Hepatocyte (in vitro differentiated cells): ENCODE measurements around the gene ORM2. TPM values are rescaled to one million over a fixed set of nuclear protein-coding genes. Genes with fewer than 3 reads are reported as not detected.

ENCODE experiments used
- DNase-seq: peaks from one replicate; pipeline ENCODE4 v3.0.0-alpha.2; 2016; ENCODE audit warnings: low spot score
- H2AFZ ChIP-seq: fragments of 200-600 bp; sonication (generic); 2 replicates; pipeline ENCODE4 v1.6.0; 2016; ENCODE audit warnings: antibody characterized with exemption, mild to moderate bottlenecking
- H3K27ac ChIP-seq: fragments of 200-600 bp; sonication (generic); 2 replicates; pipeline ENCODE4 v1.5.1; 2016; ENCODE audit warnings: mild to moderate bottlenecking
- H3K27me3 ChIP-seq: fragments of 200-600 bp; sonication (generic); 2 replicates; pipeline ENCODE4 v1.6.1; 2016
- H3K36me3 ChIP-seq: fragments of 200-600 bp; sonication (generic); replicated peaks from 2 replicates; pipeline ENCODE4 v1.5.1; 2016; ENCODE audit warnings: low read depth; ENCODE audit not compliant: insufficient read depth
- H3K4me1 ChIP-seq: fragments of 200-600 bp; sonication (generic); 2 replicates; pipeline ENCODE4 v1.5.1; 2016; ENCODE audit warnings: mild to moderate bottlenecking, moderate library complexity; ENCODE audit not compliant: insufficient read depth
- H3K4me2 ChIP-seq: fragments of 200-600 bp; sonication (generic); 2 replicates; pipeline ENCODE4 v1.6.0; 2016
- H3K4me3 ChIP-seq: fragments of 200-600 bp; sonication (generic); 2 replicates; pipeline ENCODE4 v1.5.1; 2016; ENCODE audit warnings: mild to moderate bottlenecking
- H3K79me2 ChIP-seq: fragments of 200-600 bp; sonication (generic); 2 replicates; pipeline ENCODE4 v1.6.0; 2017; ENCODE audit warnings: mild to moderate bottlenecking
- H3K9me2 ChIP-seq: fragments of 200-600 bp; sonication (generic); replicated peaks from 2 replicates; pipeline ENCODE4 v1.6.0; 2017; ENCODE audit warnings: mild to moderate bottlenecking; ENCODE audit not compliant: insufficient read depth
- H3K9me3 ChIP-seq: fragments of 200-600 bp; sonication (generic); 2 replicates; pipeline ENCODE4 v1.5.1; 2016; ENCODE audit warnings: low read depth, mild to moderate bottlenecking
- H4K20me1 ChIP-seq: fragments of 200-600 bp; sonication (generic); 2 replicates; pipeline ENCODE4 v1.6.0; 2016; ENCODE audit warnings: mild to moderate bottlenecking; ENCODE audit not compliant: insufficient read depth, poor library complexity, severe bottlenecking
- CTCF ChIP-seq: fragments of 200-600 bp; sonication (generic); IDR thresholded peaks from 2 replicates; pipeline ENCODE4 v1.5.1; 2016; ENCODE audit warnings: antibody characterized with exemption, mild to moderate bottlenecking; ENCODE audit not compliant: poor library complexity
- EZH2 ChIP-seq: fragments of 200-600 bp; sonication (generic); IDR thresholded peaks from 2 replicates; pipeline ENCODE4 v1.6.1; 2016; ENCODE audit warnings: antibody characterized with exemption, mild to moderate bottlenecking, borderline replicate concordance
- EZH2phosphoT487 ChIP-seq: fragments of 200-600 bp; sonication (generic); IDR thresholded peaks from one replicate; pipeline ENCODE4 v1.6.1; 2018; ENCODE audit warnings: antibody characterized with exemption, mild to moderate bottlenecking, low read depth, moderate library complexity; ENCODE audit not compliant: unreplicated experiment, severe bottlenecking
- WGBS: methylation state at CpG from one replicate; pipeline ENCODE4 v1.1.6; 2016; ENCODE audit warnings: low lambda C conversion rate; ENCODE audit errors: missing lambda C conversion rate; 5-methylcytosine and 5-hydroxymethylcytosine counted together
- polyA plus RNA-seq: library from polyadenylated mRNA; unstranded; fragments of >200 nt; fragmentation: Nextera tagmentation; extraction: Ambion mirVana; gene quantifications from 2 replicates; pipeline ENCODE4 v1.2.1, GENCODE V29; 2016
- total RNA-seq: library from RNA; depleted of rRNA; stranded (reverse); fragments of >200 nt; gene quantifications from 2 replicates; pipeline ENCODE4 v1.2.3, GENCODE V29; 2014

ORM2 gene
- total and polyA plus RNA-seq, 2 experiments from 2014 or later, result 52.0 to 136 TPM

- no peaks in the 10 kb centered on the region for H3K4me1 ChIP-seq
- 95% methylated on average over 4 of the region's 4 CpGs for WGBS
- H3K27me3 ChIP-seq, result no peaks in the 10 kb centered on the region
- no peak overlapping the region for H3K4me3 ChIP-seq
- H3K9me3 ChIP-seq, result no peaks in the 10 kb centered on the region
- H3K4me2 ChIP-seq, result no peak overlapping the region
- peak; percentile 3 for DNase-seq
- no peak for TF ChIP-seq EZH2phosphoT487
- no peak for TF ChIP-seq CTCF
- TF ChIP-seq EZH2, result no peak
- H3K27ac ChIP-seq, result no peak overlapping the region
- no peaks in the 10 kb centered on the region for H3K9me2 ChIP-seq
- H3K79me2 ChIP-seq, result no peaks in the 10 kb centered on the region
- no peak overlapping the region for H2AFZ ChIP-seq
- H4K20me1 ChIP-seq, result no peaks in the 10 kb centered on the region
- no peaks in the 10 kb centered on the region for H3K36me3 ChIP-seq
Measured at GRCh38 chr9:114303977-114304376, 25.7 kb upstream of the ORM2 start.

- Histone ChIP-seq H3K9me3 (no peaks in the 10 kb centered on the region), H3K4me3 (no peak overlapping the region), H3K36me3 (no peaks in the 10 kb centered on the region), H3K79me2 (no peaks in the 10 kb centered on the region), H3K27ac (no peak overlapping the region), H3K4me1 (no peaks in the 10 kb centered on the region), H2AFZ (no peak overlapping the region), H3K9me2 (no peaks in the 10 kb centered on the region), H3K27me3 (no peaks in the 10 kb centered on the region), H4K20me1 (no peaks in the 10 kb centered on the region), H3K4me2 (no peak overlapping the region)
- TF ChIP-seq EZH2 (no peak), CTCF (no peak), EZH2phosphoT487 (no peak)
- peak; percentile 3 for DNase-seq
- WGBS, result 94% methylated on average over 10 of the region's 10 CpGs
Measured at GRCh38 chr9:114304416-114305188, 25.1 kb upstream of the ORM2 start.

GRCh38 chr9:114307899-114308267 is 21.8 kb upstream of the ORM2 start:
- Histone ChIP-seq H2AFZ (no peak overlapping the region), H3K79me2 (no peaks in the 10 kb centered on the region), H3K9me3 (no peaks in the 10 kb centered on the region), H3K4me3 (no peak overlapping the region), H4K20me1 (no peaks in the 10 kb centered on the region), H3K9me2 (no peaks in the 10 kb centered on the region), H3K4me1 (no peaks in the 10 kb centered on the region), H3K27me3 (no peaks in the 10 kb centered on the region), H3K27ac (no peak overlapping the region), H3K36me3 (no peaks in the 10 kb centered on the region), H3K4me2 (no peak overlapping the region)
- no peak for DNase-seq
- TF ChIP-seq EZH2 (no peak), EZH2phosphoT487 (no peak), CTCF (no peak)
- WGBS, result 96% methylated on average over 6 of the region's 6 CpGs
